ENCODE measurements around the gene CD99L2.
"Not testable (repeated sequence)": the region's sequence is repeated elsewhere in the genome, so short reads cannot be mapped to it uniquely, and the experiment has no call there.

The CD99L2 gene

GRCh38 chrX:150854856-150855255 is 43.6 kb downstream of the CD99L2 start:
- no peak for DNase-seq

- DNase-seq: no peak
Observed at GRCh38 chrX:150849996-150850720, 48.3 kb downstream of the CD99L2 start.

GRCh38 chrX:150849486-150849885 is 49.0 kb downstream of the CD99L2 start:
- no peak for DNase-seq

- DNase-seq: no peak
Observed at GRCh38 chrX:150848914-150849365, 49.5 kb downstream of the CD99L2 start.

GRCh38 chrX:150847088-150847487 is 51.4 kb downstream of the CD99L2 start:
- DNase-seq: no peak

- no peak for DNase-seq
Observed at GRCh38 chrX:150846130-150846529, 52.3 kb downstream of the CD99L2 start.

GRCh38 chrX:150845091-150845490 is 53.4 kb downstream of the CD99L2 start:
- no peak for DNase-seq

GRCh38 chrX:150844016-150844415 is 54.5 kb downstream of the CD99L2 start:
- DNase-seq: no peak

- DNase-seq: no peak
Observed at GRCh38 chrX:150842198-150842685, 56.2 kb downstream of the CD99L2 start.

GRCh38 chrX:150841456-150842197 is 56.8 kb downstream of the CD99L2 start:
- peak in 1 of 14 donors; percentile 2 for DNase-seq

- DNase-seq: no peak
Observed at GRCh38 chrX:150837845-150838244, 60.6 kb downstream of the CD99L2 start.

GRCh38 chrX:150834695-150835094 is 63.8 kb downstream of the CD99L2 start:
- DNase-seq: no peak

GRCh38 chrX:150833454-150834056 is 64.9 kb downstream of the CD99L2 start:
- DNase-seq: no peak

- no peak for DNase-seq
Observed at GRCh38 chrX:150831863-150832262, 66.6 kb downstream of the CD99L2 start.

- no peak for DNase-seq
Observed at GRCh38 chrX:150828785-150829184, 69.7 kb downstream of the CD99L2 start.

- not testable (repeated sequence) for DNase-seq
Observed at GRCh38 chrX:150824352-150824751, 74.1 kb downstream of the CD99L2 start.

- DNase-seq: not testable (repeated sequence)
Observed at GRCh38 chrX:150823826-150824225, 74.6 kb downstream of the CD99L2 start.

GRCh38 chrX:150821971-150822370 is 76.5 kb downstream of the CD99L2 start:
- no peak for DNase-seq

- no peak for DNase-seq
Observed at GRCh38 chrX:150813922-150814321, 84.5 kb downstream of the CD99L2 start.

GRCh38 chrX:150806827-150807226 is 91.6 kb downstream of the CD99L2 start:
- no peak for DNase-seq

GRCh38 chrX:150805736-150806135 is 92.7 kb downstream of the CD99L2 start:
- no peak for DNase-seq

GRCh38 chrX:150792949-150793527 is 105.4 kb downstream of the CD99L2 start:
- DNase-seq: no peak

GRCh38 chrX:150790021-150790420 is 108.4 kb downstream of the CD99L2 start:
- DNase-seq: no peak
